H1 (cell line): ENCODE results near the gene PITPNB. TPM values are rescaled to one million over a fixed set of nuclear protein-coding genes. Genes with fewer than 3 reads are reported as not detected.

Experiments used
- CTCF ChIA-PET: fragments of 300-600 bp; sonication (Branson Sonifier 250); formaldehyde crosslinking; loops from one replicate; lab custom pipeline; 2021; ENCODE audit not compliant: partially characterized antibody; lab: Charles Lee
- POLR2A ChIA-PET: fragments of 300-600 bp; sonication (Branson Sonifier 250); formaldehyde crosslinking; loops from one replicate; lab custom pipeline; 2021; ENCODE audit warnings: inconsistent platforms; ENCODE audit not compliant: partially characterized antibody; lab: Charles Lee
- DNase-seq, 2 experiments: peaks; one replicate each; pipeline versions ENCODE4 v3.0.0 to v3.0.0-alpha.2; 2010 to 2022; ENCODE audit warnings: low spot score in 2 of 2, low read depth in 1 of 2, mixed read lengths in 1 of 2
- FAIRE-seq: peaks from 2 replicates; lab custom pipeline; 2011; peaks lifted over from hg19 to GRCh38; lab: Jason Lieb, UNC
- H2AFZ ChIP-seq: 2 replicates; pipeline ENCODE4 v1.8.1; 2012; ENCODE audit warnings: low read length, inconsistent platforms
- H2AK5ac ChIP-seq: 2 replicates; pipeline ENCODE4 v1.6.1; 2013; ENCODE audit warnings: low read depth, low read length
- H2BK120ac ChIP-seq: replicated peaks from 2 replicates; pipeline ENCODE3; 2013; ENCODE audit warnings: low read depth, low read length, inconsistent platforms
- H2BK12ac ChIP-seq: 2 replicates; pipeline ENCODE4 v1.6.1; 2013; ENCODE audit warnings: low read depth, low read length
- H2BK15ac ChIP-seq: 2 replicates; pipeline ENCODE4 v1.6.1; 2013; ENCODE audit warnings: low read length
- H2BK20ac ChIP-seq: 2 replicates; pipeline ENCODE4 v1.6.1; 2013; ENCODE audit warnings: low read length
- H2BK5ac ChIP-seq: 2 replicates; pipeline ENCODE4 v1.6.1; 2013; ENCODE audit warnings: low read depth, low read length
- H3K14ac ChIP-seq: 2 replicates; pipeline ENCODE4 v1.6.1; 2013; ENCODE audit warnings: inconsistent platforms; ENCODE audit not compliant: insufficient read length
- H3K18ac ChIP-seq: 2 replicates; pipeline ENCODE4 v1.6.1; 2013; ENCODE audit warnings: low read length; ENCODE audit errors: extremely low read depth
- H3K23ac ChIP-seq: 2 replicates; pipeline ENCODE4 v1.6.1; 2013; ENCODE audit warnings: inconsistent platforms; ENCODE audit not compliant: insufficient read length
- H3K23me2 ChIP-seq: 2 replicates; pipeline ENCODE4 v1.6.1; 2013; ENCODE audit warnings: low read depth, low read length
- H3K27ac ChIP-seq: 2 replicates; pipeline ENCODE4 v1.6.1; 2011; ENCODE audit warnings: low read depth, low read length, inconsistent platforms
- H3K27me3 ChIP-seq, 4 experiments: replicated peaks in 1 of 4; 1 replicate in 1 of 4; 2 replicates in 3 of 4; pipeline versions ENCODE4 v1.6.1 to v1.8.1; 2011 to 2013; ENCODE audit warnings: low read length in 3 of 4, mild to moderate bottlenecking in 3 of 4, inconsistent platforms in 2 of 4, mixed read lengths in 2 of 4, moderate library complexity in 1 of 4; ENCODE audit not compliant: control insufficient read depth in 3 of 4, insufficient read depth in 3 of 4; ENCODE audit errors: extremely low read depth in 1 of 4
- H3K36me3 ChIP-seq, 4 experiments: 2 replicates each; pipeline versions ENCODE4 v1.6.1 to v1.8.1; 2011 to 2013; ENCODE audit warnings: mild to moderate bottlenecking in 4 of 4, low read length in 3 of 4, moderate library complexity in 2 of 4, control low read depth in 1 of 4, inconsistent platforms in 1 of 4; ENCODE audit not compliant: insufficient read depth in 4 of 4, control insufficient read depth in 2 of 4
- H3K4ac ChIP-seq: replicated peaks from 2 replicates; pipeline ENCODE3; 2013; ENCODE audit warnings: low read length, low read depth, mixed read lengths, inconsistent platforms; ENCODE audit not compliant: insufficient read length
- H3K4me1 ChIP-seq, 4 experiments: replicated peaks in 1 of 4; 1 replicate in 1 of 4; 2 replicates in 3 of 4; pipeline versions ENCODE4 v1.6.1 to v1.8.1; 2011 to 2013; ENCODE audit warnings: low read length in 3 of 4, inconsistent platforms in 2 of 4, mixed read lengths in 1 of 4; ENCODE audit not compliant: insufficient read depth in 4 of 4, control insufficient read depth in 3 of 4
- H3K4me2 ChIP-seq, 2 experiments: 2 replicates each; pipeline versions ENCODE4 v1.6.1 to v1.8.1; 2011 to 2013; ENCODE audit warnings: low read depth in 2 of 2, low read length in 2 of 2, control low read depth in 1 of 2, inconsistent platforms in 1 of 2, mild to moderate bottlenecking in 1 of 2; ENCODE audit not compliant: insufficient read depth in 1 of 2
- H3K4me3 ChIP-seq, 4 experiments: fragments of 200-600, 300-600 bp in 1 of 4; sonication (generic), shearing (Covaris generic), sonication (Bioruptor Twin) in 1 of 4; 2 replicates each; pipeline versions ENCODE4 v1.5.1 to v1.8.1; 2011 to 2016; ENCODE audit warnings: low read length in 4 of 4, low read depth in 3 of 4, control low read depth in 2 of 4, inconsistent platforms in 2 of 4, mild to moderate bottlenecking in 2 of 4, mixed read lengths in 1 of 4, moderate library complexity in 1 of 4; ENCODE audit not compliant: insufficient read depth in 2 of 4; ENCODE audit errors: extremely low read depth in 1 of 4
- H3K56ac ChIP-seq: replicated peaks from 2 replicates; pipeline ENCODE3; 2013; ENCODE audit warnings: low read depth, mild to moderate bottlenecking, mixed read lengths, low read length, inconsistent platforms; ENCODE audit not compliant: insufficient read length
- H3K79me1 ChIP-seq: 2 replicates; pipeline ENCODE4 v1.6.1; 2013; ENCODE audit warnings: low read depth, low read length, control low read depth
- H3K79me2 ChIP-seq, 2 experiments: 2 replicates each; pipeline versions ENCODE4 v1.6.1 to v1.8.1; 2012 to 2013; ENCODE audit warnings: low read length in 2 of 2, mild to moderate bottlenecking in 2 of 2, inconsistent platforms in 1 of 2; ENCODE audit not compliant: insufficient read depth in 2 of 2, control insufficient read depth in 1 of 2
- H3K9ac ChIP-seq, 4 experiments: replicated peaks in 1 of 4; 1 replicate in 1 of 4; 2 replicates in 3 of 4; pipeline versions ENCODE4 v1.6.1 to v1.8.1; 2011 to 2013; ENCODE audit warnings: low read depth in 3 of 4, low read length in 3 of 4, control low read depth in 2 of 4, mild to moderate bottlenecking in 2 of 4, moderate library complexity in 2 of 4, inconsistent platforms in 1 of 4; ENCODE audit errors: extremely low read depth in 1 of 4
- H3K9me3 ChIP-seq, 2 experiments: 2 replicates each; pipeline versions ENCODE4 v1.6.1 to v1.8.1; 2012 to 2013; ENCODE audit warnings: mild to moderate bottlenecking in 2 of 2, moderate library complexity in 2 of 2, control low read depth in 1 of 2, inconsistent platforms in 1 of 2, low read depth in 1 of 2, low read length in 1 of 2, mixed read lengths in 1 of 2; ENCODE audit not compliant: insufficient read depth in 2 of 2
- H4K20me1 ChIP-seq, 2 experiments: replicated peaks in 1 of 2; 2 replicates each; pipeline versions ENCODE3 to v1.8.1; 2011 to 2013; ENCODE audit warnings: inconsistent platforms in 2 of 2, low read length in 2 of 2, mild to moderate bottlenecking in 1 of 2; ENCODE audit not compliant: insufficient read depth in 2 of 2, control insufficient read depth in 1 of 2
- H4K5ac ChIP-seq: 2 replicates; pipeline ENCODE4 v1.6.1; 2013; ENCODE audit warnings: low read length, low read depth, mixed read lengths, inconsistent platforms; ENCODE audit not compliant: insufficient read length
- H4K8ac ChIP-seq: 2 replicates; pipeline ENCODE4 v1.8.0; 2013; ENCODE audit warnings: mild to moderate bottlenecking, moderate library complexity, low read length, inconsistent platforms; ENCODE audit not compliant: insufficient read depth; ENCODE audit errors: extremely low read depth
- H4K91ac ChIP-seq: replicated peaks from 2 replicates; pipeline ENCODE3; 2013; ENCODE audit warnings: low read length, mixed read lengths, inconsistent platforms; ENCODE audit not compliant: insufficient read length
- BRCA1 ChIP-seq: IDR thresholded peaks from 2 replicates; pipeline ENCODE4 v1.6.1; 2012; ENCODE audit warnings: low read depth, low read length, improper control_type of control experiment
- CBX8 ChIP-seq: fragments of 300-800, 300-1000 bp; sonication (generic); IDR thresholded peaks from 2 replicates; pipeline ENCODE4 v1.7.1; 2016; ENCODE audit warnings: low read depth, low read length, borderline replicate concordance
- EZH2 ChIP-seq: fragments of 200-600 bp; sonication (generic); IDR thresholded peaks from 2 replicates; pipeline ENCODE4 v1.7.1; 2012; ENCODE audit warnings: low read depth, mild to moderate bottlenecking, moderate library complexity, low read length, inconsistent platforms; ENCODE audit not compliant: severe bottlenecking
- JUN ChIP-seq: IDR thresholded peaks from 2 replicates; pipeline ENCODE4 v1.6.1; 2011; ENCODE audit warnings: low read depth, mild to moderate bottlenecking, improper control_type of control experiment, low read length
- MAFK ChIP-seq: IDR thresholded peaks from 2 replicates; pipeline ENCODE4 v1.6.1; 2012; ENCODE audit warnings: low read depth, mild to moderate bottlenecking, improper control_type of control experiment, low read length
- RNF2 ChIP-seq: fragments of 200-900, 300-1000 bp; sonication (generic); IDR thresholded peaks from 2 replicates; pipeline ENCODE4 v1.7.1; 2016; ENCODE audit warnings: borderline replicate concordance, low read depth, mild to moderate bottlenecking, antibody characterized with exemption, low read length; ENCODE audit not compliant: poor library complexity, severe bottlenecking; ENCODE audit errors: missing control alignments
- SIRT6 ChIP-seq: IDR thresholded peaks from one replicate; pipeline ENCODE4 v1.7.1; 2012; ENCODE audit warnings: low read length, inconsistent platforms
- SUZ12 ChIP-seq: fragments of 200-600 bp; sonication (generic); IDR thresholded peaks from 2 replicates; pipeline ENCODE4 v1.6.1; 2012; ENCODE audit warnings: mild to moderate bottlenecking, inconsistent platforms, low read length, moderate library complexity, mixed read lengths
- YY1 ChIP-seq: IDR thresholded peaks from 2 replicates; pipeline ENCODE4 v1.6.1; 2011; ENCODE audit warnings: low read depth, mild to moderate bottlenecking, low read length
- WGBS, 2 experiments: shearing (Covaris generic) in 1 of 2; methylation state at CpG; one replicate each; pipeline versions ENCODE4 v1.1.6 to v1.1.7; 2013 to 2015; ENCODE audit warnings: low lambda C conversion rate in 2 of 2, mixed read lengths in 2 of 2, inconsistent platforms in 1 of 2, low coverage in 1 of 2, missing lambda C conversion rate in 1 of 2; ENCODE audit not compliant: insufficient replicate concordance in 2 of 2, insufficient coverage in 1 of 2, insufficient read length in 1 of 2; ENCODE audit errors: extremely low coverage in 1 of 2, missing lambda C conversion rate in 1 of 2; 5-methylcytosine and 5-hydroxymethylcytosine counted together
- polyA plus RNA-seq, 7 experiments: library from polyadenylated mRNA; depleted of rRNA in 3 of 7; stranded (reverse) in 5 of 7; unstranded in 2 of 7; fragments of >200 nt in 5 of 7; fragments of 200-250 nt in 2 of 7; gene quantifications; 1 replicate in 5 of 7; 2 replicates in 1 of 7; 4 replicates in 1 of 7; pipeline versions ENCODE4 v1.2.1 to v1.2.3, GENCODE V29; 2011 to 2013; ENCODE audit warnings: missing spikeins in 2 of 7, mixed read lengths in 2 of 7
- total RNA-seq: library from RNA; stranded (reverse); fragmentation: NEBNext Ultra II Directional; extraction: Animal tissue kit (Norgen Biotek cat#: 25700); gene quantifications from 2 replicates; pipeline ENCODE4 v1.2.1, GENCODE V29; 2021
- TF ChIP-seq, protein P1 (sequence below): IDR thresholded peaks from 2 replicates; pipeline ENCODE4 v1.6.1; 2011; ENCODE audit warnings: low read length, improper control_type of control experiment

The PITPNB gene
- total and polyA plus RNA-seq, 2 of the 8 experiments (the other 6 are each of a cell fraction or from before 2014, with no cell fraction given) = 24.6 to 89.3 TPM

DNA sequence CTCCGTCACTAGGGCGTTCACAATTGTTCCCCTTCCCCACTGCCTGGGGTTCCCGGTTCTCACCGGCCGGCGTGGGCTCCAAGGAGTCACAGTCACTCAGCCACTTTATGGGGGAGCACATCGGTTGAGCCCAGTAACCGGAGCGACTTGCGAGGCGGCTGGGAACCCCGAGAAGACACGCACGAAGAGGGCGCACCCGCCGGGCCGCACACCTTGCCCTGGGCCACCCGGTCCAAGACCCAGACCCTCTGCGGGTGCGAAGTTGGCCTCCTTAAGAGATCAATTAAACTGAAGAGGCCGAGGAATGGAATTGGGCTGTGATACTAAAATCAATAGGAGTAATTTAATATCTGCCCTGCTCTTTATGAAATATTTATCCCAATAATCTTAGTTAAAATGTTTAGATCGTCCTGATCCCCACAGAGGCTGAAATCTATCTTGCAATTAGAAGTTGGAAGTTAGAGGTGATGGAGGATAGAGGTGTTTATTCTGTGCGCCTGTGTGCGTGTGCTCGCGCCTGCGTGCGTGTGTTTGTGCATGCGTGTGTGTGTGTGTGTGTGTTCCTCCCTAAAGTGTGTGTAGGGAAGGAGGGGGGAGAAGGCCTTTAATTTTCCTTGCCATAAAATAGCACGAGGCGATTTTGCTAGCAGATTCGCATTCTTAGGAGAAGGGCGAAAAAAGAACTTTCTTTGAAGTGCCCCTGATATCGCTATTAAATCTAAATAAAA lies 116.5 kb downstream of the PITPNB start:
- DNase-seq (no peak), FAIRE-seq (no peak)
- peaks cover under 1 to 2% of the 10 kb centered on the region in 2 experiments for H4K20me1 ChIP-seq
- peak overlapping the region; percentile 48; the same call in 1 of the 2 replicates for H2BK20ac ChIP-seq
- peak overlapping the region; percentile 17 for H3K4ac ChIP-seq
- H3K79me2 ChIP-seq = no peaks in the 10 kb centered on the region
- CTCF ChIA-PET = no interaction called here
- peak overlapping the region; percentile 86 for H4K8ac ChIP-seq
- peaks cover 45 to 61% (median 57%) of the 10 kb centered on the region in 4 experiments for H3K27me3 ChIP-seq
- H2BK15ac ChIP-seq = peak overlapping the region; percentile 97; the same call in 1 of the 2 replicates
- H3K14ac ChIP-seq = no peak overlapping the region
- H3K23me2 ChIP-seq = peaks cover 19% of the 10 kb centered on the region
- peaks cover 0 to 35% (median 28%) of the 10 kb centered on the region in 4 experiments; a peak in 6 of 7 replicates for H3K4me1 ChIP-seq
- H3K9me3 ChIP-seq = no peaks in the 10 kb centered on the region
- peak overlapping the region; percentile 83 to 95 for H3K4me2 ChIP-seq
- H3K27ac ChIP-seq = no peak overlapping the region
- 0 out of 2 replicates have a peak overlapping the region, but pooled peaks have one; percentile 51 for H2AFZ ChIP-seq
- peak overlapping the region; percentile 10 for H2BK120ac ChIP-seq
- POLR2A ChIA-PET = no interaction called here
- H3K23ac ChIP-seq = no peak overlapping the region
- H3K79me1 ChIP-seq = no peaks in the 10 kb centered on the region
- H2AK5ac ChIP-seq = no peak overlapping the region
- peak overlapping the region; percentile 90; the same call in 1 of the 2 replicates for H2BK12ac ChIP-seq
- peak overlapping the region in 2 of 4 experiments; percentile 5 to 17; a peak in 1 of 7 replicates for H3K9ac ChIP-seq
- H2BK5ac ChIP-seq = peak overlapping the region; percentile 90; the same call in 1 of the 2 replicates
- TF ChIP-seq YY1 = no peak
- TF ChIP-seq JUN = no peak
- TF ChIP-seq EZH2 = peak; percentile 64
- TF ChIP-seq BRCA1 = no peak
- TF ChIP-seq RNF2 = peak; percentile 75
- TF ChIP-seq SUZ12 = peak; percentile 82
- no peak for TF ChIP-seq CBX8
- TF ChIP-seq, protein P1, sequence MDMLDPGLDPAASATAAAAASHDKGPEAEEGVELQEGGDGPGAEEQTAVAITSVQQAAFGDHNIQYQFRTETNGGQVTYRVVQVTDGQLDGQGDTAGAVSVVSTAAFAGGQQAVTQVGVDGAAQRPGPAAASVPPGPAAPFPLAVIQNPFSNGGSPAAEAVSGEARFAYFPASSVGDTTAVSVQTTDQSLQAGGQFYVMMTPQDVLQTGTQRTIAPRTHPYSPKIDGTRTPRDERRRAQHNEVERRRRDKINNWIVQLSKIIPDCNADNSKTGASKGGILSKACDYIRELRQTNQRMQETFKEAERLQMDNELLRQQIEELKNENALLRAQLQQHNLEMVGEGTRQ = no peak
- no peak for TF ChIP-seq MAFK
- no peak for TF ChIP-seq SIRT6
- TF ChIP-seq, all 59 proteins: peak for 3
- WGBS, 2 experiments = 5% methylated on average over 35 of the region's 35 CpGs; no CpG with 5 or more reads in 1 of the 2 experiments
- no peak overlapping the region for H3K56ac ChIP-seq
- H4K5ac ChIP-seq = no peak overlapping the region
- H3K18ac ChIP-seq = peak overlapping the region; percentile 95
- peak overlapping the region; percentile 44 for H4K91ac ChIP-seq
- H3K36me3 ChIP-seq = peaks cover 0 to 21% (median 0%) of the 10 kb centered on the region in 4 experiments; a peak in 1 of 8 replicates
- peak overlapping the region; percentile 38 to 69 (median 48) for H3K4me3 ChIP-seq
